ENCODE results near the gene LEMD3.

- TF ChIP-seq EZH2 (IDR thresholded peaks at IDR 0.05; ENCODE audit: low read length) (no peak), CTCF (optimal IDR thresholded peaks at IDR 0.05 in 1 of 3, IDR thresholded peaks at IDR 0.05 in 1 of 3, conservative IDR thresholded peaks at IDR 0.05 in 1 of 3; ENCODE audit: extremely low read depth in 1 of 3, insufficient read depth in 2 of 3, low read length in 3 of 3) (no peak)
Observed at GRCh38 chr12:65199604-65200003, 30.2 kb downstream of the LEMD3 start.
